Neutrophil (primary cell): ENCODE results near the gene CACNA2D3.

Experiments
- H3K27ac ChIP-seq: fragments of 200-600 bp; sonication (generic); 2 replicates; pipeline ENCODE4 v1.5.1; 2016; ENCODE audit warnings: mild to moderate bottlenecking, moderate library complexity
- H3K27me3 ChIP-seq: fragments of 200-600 bp; sonication (generic); 2 replicates; pipeline ENCODE4 v1.6.0; 2016; ENCODE audit warnings: mild to moderate bottlenecking
- H3K36me3 ChIP-seq: fragments of 200-600 bp; sonication (generic); 2 replicates; pipeline ENCODE4 v1.5.1; 2017
- H3K4me1 ChIP-seq, 2 experiments: fragments of 200-600 bp in 1 of 2; sonication (generic) in 1 of 2; 1 replicate in 1 of 2; 2 replicates in 1 of 2; pipeline versions ENCODE4 v1.5.1 to v1.6.1; 2013 to 2016; ENCODE audit warnings: low read depth in 1 of 2, low read length in 1 of 2, mild to moderate bottlenecking in 1 of 2, moderate library complexity in 1 of 2; ENCODE audit not compliant: control insufficient read depth in 1 of 2, insufficient read depth in 1 of 2
- H3K4me3 ChIP-seq, 2 experiments: fragments of 200-600 bp in 1 of 2; sonication (generic) in 1 of 2; 1 replicate in 1 of 2; 2 replicates in 1 of 2; pipeline ENCODE4 v1.5.1; 2013 to 2016; ENCODE audit warnings: low read depth in 1 of 2, low read length in 1 of 2, mild to moderate bottlenecking in 1 of 2, moderate library complexity in 1 of 2
- H3K9me3 ChIP-seq: fragments of 200-600 bp; sonication (generic); 2 replicates; pipeline ENCODE4 v1.5.1; 2016
- CTCF ChIP-seq: fragments of 200-600 bp; sonication (generic); IDR thresholded peaks from 2 replicates; pipeline ENCODE4 v1.5.1; 2016; ENCODE audit warnings: antibody characterized with exemption

Gene CACNA2D3

GRCh38 chr3:54580453-54580852 lies 458.1 kb downstream of the CACNA2D3 start:
- Histone ChIP-seq H3K36me3 (no peaks in the 10 kb centered on the region), H3K27me3 (no peaks in the 10 kb centered on the region), H3K4me1 (no peaks in the 10 kb centered on the region), H3K27ac (no peak overlapping the region), H3K9me3 (no peaks in the 10 kb centered on the region), H3K4me3 (no peak overlapping the region)
- TF ChIP-seq CTCF: no peak

GRCh38 chr3:54582424-54582823 lies 460.1 kb downstream of the CACNA2D3 start:
- TF ChIP-seq CTCF: no peak
- H3K27ac ChIP-seq: no peak overlapping the region
- H3K4me3 ChIP-seq: no peak overlapping the region
- no peaks in the 10 kb centered on the region for H3K4me1 ChIP-seq
- no peaks in the 10 kb centered on the region for H3K36me3 ChIP-seq
- H3K9me3 ChIP-seq: no peaks in the 10 kb centered on the region
- H3K27me3 ChIP-seq: no peaks in the 10 kb centered on the region

- Histone ChIP-seq H3K4me1 (no peaks in the 10 kb centered on the region), H3K27me3 (no peaks in the 10 kb centered on the region), H3K27ac (no peak overlapping the region), H3K9me3 (no peaks in the 10 kb centered on the region), H3K4me3 (no peak overlapping the region), H3K36me3 (no peaks in the 10 kb centered on the region)
- no peak for TF ChIP-seq CTCF
Measured at GRCh38 chr3:54591157-54591556, 468.8 kb downstream of the CACNA2D3 start.

GRCh38 chr3:54593653-54594052 lies 471.3 kb downstream of the CACNA2D3 start:
- H3K27ac ChIP-seq: no peak overlapping the region
- H3K9me3 ChIP-seq: no peaks in the 10 kb centered on the region
- no peaks in the 10 kb centered on the region for H3K36me3 ChIP-seq
- no peaks in the 10 kb centered on the region for H3K4me1 ChIP-seq
- no peaks in the 10 kb centered on the region for H3K27me3 ChIP-seq
- no peak for TF ChIP-seq CTCF
- H3K4me3 ChIP-seq: no peak overlapping the region

GRCh38 chr3:54596087-54596486 lies 473.7 kb downstream of the CACNA2D3 start:
- Histone ChIP-seq H3K4me1 (no peaks in the 10 kb centered on the region), H3K9me3 (no peaks in the 10 kb centered on the region), H3K27me3 (no peaks in the 10 kb centered on the region), H3K36me3 (no peaks in the 10 kb centered on the region), H3K27ac (no peak overlapping the region), H3K4me3 (no peak overlapping the region)
- no peak for TF ChIP-seq CTCF

- TF ChIP-seq CTCF: no peak
- H3K27me3 ChIP-seq: no peaks in the 10 kb centered on the region
- no peak overlapping the region for H3K4me3 ChIP-seq
- no peak overlapping the region for H3K27ac ChIP-seq
- H3K36me3 ChIP-seq: no peaks in the 10 kb centered on the region
- no peaks in the 10 kb centered on the region for H3K9me3 ChIP-seq
- no peaks in the 10 kb centered on the region for H3K4me1 ChIP-seq
Measured at GRCh38 chr3:54599716-54600115, 477.4 kb downstream of the CACNA2D3 start.
